SU-DHL-6 (cell line): ENCODE data around the gene GCDH.

Experiments used
- H2AFZ ChIP-seq: fragments of 200-600 bp; sonication (generic); 2 replicates; pipeline ENCODE4 v1.6.1; 2014; ENCODE audit warnings: low read depth, mild to moderate bottlenecking, moderate library complexity, mixed read lengths, antibody characterized with exemption, low read length; ENCODE audit not compliant: severe bottlenecking
- H3F3A ChIP-seq: fragments of 200-600 bp; shearing (Covaris generic); 2 replicates; pipeline ENCODE4 v1.6.0; 2016; ENCODE audit warnings: antibody characterized with exemption, mild to moderate bottlenecking; ENCODE audit not compliant: insufficient read depth
- H3K27ac ChIP-seq: fragments of 200-600 bp; sonication (generic); 2 replicates; pipeline ENCODE4 v1.5.1; 2016; ENCODE audit warnings: low read depth, mild to moderate bottlenecking, low read length, moderate library complexity, mixed read lengths
- H3K27me3 ChIP-seq: fragments of 200-600 bp; sonication (generic), shearing (Covaris generic); 2 replicates; pipeline ENCODE4 v1.6.0; 2014; ENCODE audit warnings: mild to moderate bottlenecking, low read length
- H3K36me3 ChIP-seq: fragments of 200-600 bp; sonication (generic); 2 replicates; pipeline ENCODE4 v1.6.1; 2014; ENCODE audit warnings: mild to moderate bottlenecking, low read length, mixed read lengths
- H3K4me2 ChIP-seq: fragments of 300-600, 200-600 bp; shearing (Covaris generic), sonication (generic); 2 replicates; pipeline ENCODE4 v1.6.0; 2014; ENCODE audit warnings: low read length, low read depth, mild to moderate bottlenecking; ENCODE audit not compliant: poor library complexity, severe bottlenecking
- H3K4me3 ChIP-seq: fragments of 200-600 bp; sonication (generic); 2 replicates; pipeline ENCODE4 v1.5.1; 2014; ENCODE audit warnings: antibody characterized with exemption, low read length, mild to moderate bottlenecking, mixed read lengths; ENCODE audit not compliant: insufficient read depth, poor library complexity, severe bottlenecking
- H3K79me2 ChIP-seq: fragments of 200-600 bp; sonication (generic); 2 replicates; pipeline ENCODE4 v1.6.1; 2014; ENCODE audit warnings: mild to moderate bottlenecking, low read length, moderate library complexity; ENCODE audit not compliant: insufficient read depth
- H3K9ac ChIP-seq: fragments of 200-600 bp; sonication (generic); 2 replicates; pipeline ENCODE4 v1.7.0; 2014; ENCODE audit warnings: mild to moderate bottlenecking, low read length
- H3K9me2 ChIP-seq: fragments of 200-600 bp; sonication (generic); replicated peaks from 2 replicates; pipeline ENCODE4 v1.6.1; 2014; ENCODE audit warnings: low read length; ENCODE audit not compliant: insufficient read depth
- H3K9me3 ChIP-seq: fragments of 200-600 bp; sonication (generic); 2 replicates; pipeline ENCODE4 v1.6.1; 2014; ENCODE audit warnings: low read length, mixed read lengths; ENCODE audit not compliant: insufficient read depth
- H4K20me1 ChIP-seq: fragments of 200-600 bp; sonication (generic); 2 replicates; pipeline ENCODE4 v1.6.1; 2014; ENCODE audit warnings: low read depth, mild to moderate bottlenecking, antibody characterized with exemption, low read length, moderate library complexity, mixed read lengths
- CTCF ChIP-seq: fragments of 200-600 bp; sonication (generic); IDR thresholded peaks from one replicate; pipeline ENCODE4 v1.5.1; 2017; ENCODE audit warnings: antibody characterized with exemption, mild to moderate bottlenecking, low read length, moderate library complexity; ENCODE audit not compliant: insufficient read depth, poor library complexity, severe bottlenecking
- EZH2phosphoT487 ChIP-seq: fragments of 200-600 bp; sonication (generic), shearing (Covaris generic); conservative IDR thresholded peaks from 2 replicates; pipeline ENCODE4 v1.6.1; 2018; ENCODE audit warnings: mild to moderate bottlenecking, antibody characterized with exemption, low read length, moderate library complexity, mixed read lengths

GCDH gene

DNA sequence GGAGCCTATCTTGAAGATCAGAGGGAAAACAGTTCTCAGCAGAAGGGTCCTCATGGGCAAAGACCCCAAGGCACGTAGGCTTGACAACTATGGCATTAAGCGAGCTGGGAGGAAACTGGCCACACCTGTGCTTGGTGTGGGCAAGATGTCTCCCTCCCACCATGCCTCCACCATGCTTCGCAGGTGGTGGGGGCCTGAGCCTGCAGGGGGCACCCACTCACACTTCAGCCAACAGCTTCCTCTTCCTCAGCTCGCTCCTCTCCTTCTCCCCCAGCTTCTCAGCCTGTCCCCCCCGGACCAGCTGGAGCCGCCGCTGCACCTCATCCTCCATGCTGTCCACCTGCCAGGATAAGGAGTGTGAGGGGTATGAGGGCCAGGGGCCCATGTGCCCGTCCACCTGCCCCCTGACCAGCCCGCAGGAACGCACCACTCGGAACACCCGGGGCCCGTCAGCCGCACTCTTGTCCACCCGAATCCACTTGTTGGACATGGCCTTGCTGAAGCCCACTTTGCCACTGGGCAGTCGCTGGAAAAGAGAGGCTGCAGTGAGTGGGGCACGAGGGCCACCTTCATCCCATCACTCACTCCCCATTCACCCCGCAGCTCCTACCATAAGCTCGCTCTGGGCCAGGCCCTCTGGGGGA is 39.2 kb downstream of the GCDH start:
- Histone ChIP-seq H3K4me3 (no peak overlapping the region), H3K9ac (no peak overlapping the region), H3K36me3 (peaks cover 8% of the 10 kb centered on the region; the same call in 1 of the 2 replicates), H3K9me2 (no peaks in the 10 kb centered on the region), H3F3A (no peaks in the 10 kb centered on the region), H3K27me3 (no peaks in the 10 kb centered on the region), H2AFZ (no peak overlapping the region), H3K9me3 (no peaks in the 10 kb centered on the region), H4K20me1 (peaks cover 3% of the 10 kb centered on the region; the same call in 1 of the 2 replicates), H3K4me2 (no peak overlapping the region), H3K79me2 (peaks cover 31% of the 10 kb centered on the region), H3K27ac (no peak overlapping the region)
- TF ChIP-seq CTCF: no peak
- no peak for TF ChIP-seq EZH2phosphoT487

- Histone ChIP-seq H3K9me3 (no peaks in the 10 kb centered on the region), H3K27ac (peak overlapping the region; percentile 44), H3K79me2 (peaks cover 31% of the 10 kb centered on the region), H3K4me3 (peak overlapping the region; percentile 71), H3F3A (peaks cover 17% of the 10 kb centered on the region), H3K9me2 (no peaks in the 10 kb centered on the region), H2AFZ (no peak overlapping the region), H3K27me3 (no peaks in the 10 kb centered on the region), H3K9ac (peak overlapping the region; percentile 98), H3K4me2 (peak overlapping the region; percentile 78), H3K36me3 (peaks cover 4% of the 10 kb centered on the region; the same call in 1 of the 2 replicates), H4K20me1 (peaks cover 3% of the 10 kb centered on the region; the same call in 1 of the 2 replicates)
- TF ChIP-seq CTCF (no peak), EZH2phosphoT487 (no peak)
These were observed 41.7 kb downstream of the GCDH start for GRCh38 chr19:12932392-12933286.

DNA sequence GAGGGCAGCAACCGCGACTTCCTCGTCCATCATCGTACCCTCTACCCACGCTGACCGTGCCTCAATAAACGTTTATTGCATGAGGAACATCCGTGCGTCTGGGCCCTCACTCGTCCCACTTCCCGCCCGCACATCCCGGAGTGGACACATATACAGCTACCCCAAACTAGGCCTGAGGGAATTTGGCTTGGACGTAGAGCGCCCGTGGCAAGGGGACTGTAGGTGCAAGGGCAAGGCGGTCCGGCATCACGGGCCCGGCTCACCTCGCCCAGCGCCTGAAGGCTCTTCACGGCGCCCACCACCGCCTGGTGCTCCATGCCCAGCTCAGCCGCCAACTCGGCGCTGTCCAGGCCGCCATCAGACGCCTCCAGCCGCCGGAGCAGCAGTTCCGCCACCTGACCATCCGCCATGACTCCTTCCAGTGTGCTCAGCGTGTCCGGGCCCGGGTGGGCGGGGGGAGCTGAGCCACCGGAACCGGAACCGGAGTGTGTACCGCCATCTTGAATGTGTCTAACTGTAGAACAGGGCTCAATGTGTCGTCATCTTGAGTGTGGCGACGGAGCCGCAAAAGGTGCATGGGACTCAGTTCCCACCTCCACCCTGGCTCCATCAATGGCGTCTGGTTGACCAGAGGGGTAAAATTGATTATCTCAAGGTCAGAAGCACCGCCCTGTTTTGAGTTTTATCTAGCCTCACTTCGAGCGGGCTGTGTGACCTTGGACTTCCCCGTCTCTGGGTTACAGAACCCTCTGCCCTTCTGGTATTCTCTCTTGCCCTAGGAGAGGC is 42.5 kb downstream of the GCDH start, which contains the start of gene FARSA:
Gene FARSA, minus strand, starts transcription at position 425 of the 786 bp plus-strand sequence. Its CDS starts 15 bp downstream, at position 410.
- TF ChIP-seq EZH2phosphoT487 (no peak), CTCF (no peak)
- Histone ChIP-seq H3K27me3 (no peaks in the 10 kb centered on the region), H3K4me2 (peak within 1 kb of the TSS; percentile 78), H3K9me3 (no peaks in the 10 kb centered on the region), H3K9me2 (no peaks in the 10 kb centered on the region), H3F3A (peaks cover 20% of the 10 kb centered on the region), H3K36me3 (peaks cover 4% of the 10 kb centered on the region; the same call in 1 of the 2 replicates), H3K79me2 (peaks cover 31% of the 10 kb centered on the region), H4K20me1 (peaks cover 3% of the 10 kb centered on the region; the same call in 1 of the 2 replicates), H3K4me3 (peak within 1 kb of the TSS; percentile 71), H3K27ac (peak within 1 kb of the TSS; percentile 44), H2AFZ (peak within 1 kb of the TSS; percentile 93), H3K9ac (peak within 1 kb of the TSS; percentile 98)
